Measurements from ENCODE around the gene ATAT1.

GRCh38 chr6:30610065-30610464 lies 16.6 kb upstream of the ATAT1 start:
- TF ChIP-seq EZH2 (optimal IDR thresholded peaks at IDR 0.05; ENCODE audit: low read depth, low read length) (no peak), EZH2phosphoT487 (IDR thresholded peaks at IDR 0.05; ENCODE audit: low read length) (no peak)
